Endometrial microvascular endothelial cells (primary cell): ENCODE data around the gene BUD23. TPM values are rescaled to one million over a fixed set of nuclear protein-coding genes. Genes with fewer than 3 reads are reported as not detected.
"Not testable (repeated sequence)": the region's sequence is repeated elsewhere in the genome, so short reads cannot be mapped to it uniquely, and the experiment has no call there.

Experiments used
- in situ Hi-C: cut with HindIII; loops from 2 replicates; pipeline ENCODE4 v1.10.0; 2017; ENCODE audit warnings: low sequenced_read_pairs, low pct_unique_long_range_greater_than_20kb; ENCODE audit errors: inconsistent ontology term
- total RNA-seq: library from RNA; depleted of rRNA; stranded (reverse); fragments of >200 nt; gene quantifications from one replicate; pipeline ENCODE4 v1.2.3, GENCODE V29; 2015; ENCODE audit errors: inconsistent ontology term

The BUD23 gene
- 72.6 TPM for total RNA-seq

GRCh38 chr7:73683056-73683787 is at the start of gene BUD23, which contains the start of gene DNAJC30:
BUD23 (plus strand) TSS chr7:73683597; CDS start chr7:73683626, 29 bp downstream.
DNAJC30 (minus strand) TSS chr7:73683453; CDS start chr7:73683423, 30 bp downstream.
- in situ Hi-C loops = no loop called here

- in situ Hi-C loops = no loop called here
Observed at GRCh38 chr7:73633844-73634243, 49.6 kb upstream of the BUD23 start.

GRCh38 chr7:73635428-73636200 is 47.8 kb upstream of the BUD23 start:
- in situ Hi-C loops = no loop called here

GRCh38 chr7:73638911-73639310 is 44.5 kb upstream of the BUD23 start:
- in situ Hi-C loops = no loop called here

- in situ Hi-C loops = no loop called here
Observed at GRCh38 chr7:73642834-73643233, 40.6 kb upstream of the BUD23 start.

GRCh38 chr7:73644688-73645286 is 38.6 kb upstream of the BUD23 start:
- in situ Hi-C loops = no loop called here

- in situ Hi-C loops = no loop called here
Observed at GRCh38 chr7:73645643-73646174, 37.7 kb upstream of the BUD23 start.

GRCh38 chr7:73646785-73647724 is 36.3 kb upstream of the BUD23 start:
- in situ Hi-C loops = no loop called here

- in situ Hi-C loops = no loop called here
Observed at GRCh38 chr7:73647725-73648592, 35.4 kb upstream of the BUD23 start.

GRCh38 chr7:73648593-73649332 is 34.6 kb upstream of the BUD23 start:
- in situ Hi-C loops = no loop called here

GRCh38 chr7:73649576-73649975 is 33.8 kb upstream of the BUD23 start:
- in situ Hi-C loops = no loop called here

- in situ Hi-C loops = no loop called here
Observed at GRCh38 chr7:73650524-73650923, 32.9 kb upstream of the BUD23 start.

GRCh38 chr7:73652541-73652949 is 30.9 kb upstream of the BUD23 start:
- in situ Hi-C loops = no loop called here

GRCh38 chr7:73655309-73655708 is 28.1 kb upstream of the BUD23 start:
- in situ Hi-C loops = not testable (repeated sequence)

GRCh38 chr7:73659983-73660382 is 23.4 kb upstream of the BUD23 start:
- in situ Hi-C loops = no loop called here

- in situ Hi-C loops = not testable (repeated sequence)
Observed at GRCh38 chr7:73660594-73660993, 22.8 kb upstream of the BUD23 start.

GRCh38 chr7:73663033-73663432 is 20.4 kb upstream of the BUD23 start:
- in situ Hi-C loops = no loop called here
